ENCODE results near the gene GALNT2. TPM values are rescaled to one million over a fixed set of nuclear protein-coding genes. Genes with fewer than 3 reads are reported as not detected.

The GALNT2 gene
- total and polyA plus RNA-seq, 9 of the 15 experiments (the other 6 are each of a cell fraction or from before 2014, with no cell fraction given) = 1.6 to 106 (median 51.9) TPM

DNA sequence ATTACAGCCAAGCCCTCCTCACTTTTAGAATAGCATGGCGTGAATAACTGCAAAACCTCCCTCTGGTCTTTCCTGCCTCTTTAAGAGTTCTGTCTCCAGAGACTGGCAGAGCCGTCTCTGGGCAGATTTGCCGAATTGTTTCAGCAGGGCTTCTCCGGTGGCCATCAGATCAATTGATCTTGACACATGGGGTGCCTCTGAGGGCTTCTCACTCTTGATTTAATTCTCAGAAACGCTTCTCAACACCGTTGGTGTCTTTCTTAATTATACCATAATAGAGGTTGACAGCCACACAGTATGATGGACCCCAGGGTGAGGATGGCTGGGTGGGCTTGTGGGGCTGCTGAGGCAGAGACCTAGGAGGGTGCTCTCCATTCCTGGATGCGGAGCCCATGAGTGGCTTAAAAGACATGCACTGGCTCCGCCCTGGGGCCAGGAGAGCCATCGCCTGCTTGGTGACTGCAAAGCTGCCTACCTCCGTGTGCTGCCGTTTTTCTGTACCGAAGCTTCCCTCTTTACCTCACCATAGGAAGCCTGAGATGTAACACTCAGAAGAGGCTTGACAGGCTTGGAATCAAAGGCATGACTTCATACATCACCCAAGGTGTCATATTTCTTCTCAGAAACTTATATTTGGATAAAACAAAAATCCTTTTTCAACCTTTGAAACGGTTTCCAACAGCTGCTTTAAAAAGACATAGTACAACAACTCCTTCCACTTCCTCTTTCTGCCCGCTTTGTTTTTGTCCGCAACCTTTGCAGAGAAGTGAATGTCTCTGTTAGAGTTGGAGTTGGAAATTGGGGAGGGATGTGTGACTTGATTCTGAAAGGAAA lies 82.9 kb downstream of the GALNT2 start (continued):
- no peak; a peak in 1 of 4 replicates for TF ChIP-seq NONO (IDR thresholded peaks at IDR 0.05; ENCODE audit: low read depth in 2 of 2, low read length in 1 of 2)
- no peak for TF ChIP-seq RAD51 (IDR thresholded peaks at IDR 0.05; ENCODE audit: borderline replicate concordance, low read depth)
- no peak for TF ChIP-seq PTRF (tag; IDR thresholded peaks at IDR 0.05)
- TF ChIP-seq ZNF766 (CRISPR knock-in tag; conservative IDR thresholded peaks at IDR 0.05) = no peak; the same call in 1 of the 2 replicates
- no peak for TF ChIP-seq ZKSCAN3 (CRISPR knock-in tag; IDR thresholded peaks at IDR 0.05)
- TF ChIP-seq ZNF583 (CRISPR knock-in tag; IDR thresholded peaks at IDR 0.05) = no peak
- TF ChIP-seq, protein P1, sequence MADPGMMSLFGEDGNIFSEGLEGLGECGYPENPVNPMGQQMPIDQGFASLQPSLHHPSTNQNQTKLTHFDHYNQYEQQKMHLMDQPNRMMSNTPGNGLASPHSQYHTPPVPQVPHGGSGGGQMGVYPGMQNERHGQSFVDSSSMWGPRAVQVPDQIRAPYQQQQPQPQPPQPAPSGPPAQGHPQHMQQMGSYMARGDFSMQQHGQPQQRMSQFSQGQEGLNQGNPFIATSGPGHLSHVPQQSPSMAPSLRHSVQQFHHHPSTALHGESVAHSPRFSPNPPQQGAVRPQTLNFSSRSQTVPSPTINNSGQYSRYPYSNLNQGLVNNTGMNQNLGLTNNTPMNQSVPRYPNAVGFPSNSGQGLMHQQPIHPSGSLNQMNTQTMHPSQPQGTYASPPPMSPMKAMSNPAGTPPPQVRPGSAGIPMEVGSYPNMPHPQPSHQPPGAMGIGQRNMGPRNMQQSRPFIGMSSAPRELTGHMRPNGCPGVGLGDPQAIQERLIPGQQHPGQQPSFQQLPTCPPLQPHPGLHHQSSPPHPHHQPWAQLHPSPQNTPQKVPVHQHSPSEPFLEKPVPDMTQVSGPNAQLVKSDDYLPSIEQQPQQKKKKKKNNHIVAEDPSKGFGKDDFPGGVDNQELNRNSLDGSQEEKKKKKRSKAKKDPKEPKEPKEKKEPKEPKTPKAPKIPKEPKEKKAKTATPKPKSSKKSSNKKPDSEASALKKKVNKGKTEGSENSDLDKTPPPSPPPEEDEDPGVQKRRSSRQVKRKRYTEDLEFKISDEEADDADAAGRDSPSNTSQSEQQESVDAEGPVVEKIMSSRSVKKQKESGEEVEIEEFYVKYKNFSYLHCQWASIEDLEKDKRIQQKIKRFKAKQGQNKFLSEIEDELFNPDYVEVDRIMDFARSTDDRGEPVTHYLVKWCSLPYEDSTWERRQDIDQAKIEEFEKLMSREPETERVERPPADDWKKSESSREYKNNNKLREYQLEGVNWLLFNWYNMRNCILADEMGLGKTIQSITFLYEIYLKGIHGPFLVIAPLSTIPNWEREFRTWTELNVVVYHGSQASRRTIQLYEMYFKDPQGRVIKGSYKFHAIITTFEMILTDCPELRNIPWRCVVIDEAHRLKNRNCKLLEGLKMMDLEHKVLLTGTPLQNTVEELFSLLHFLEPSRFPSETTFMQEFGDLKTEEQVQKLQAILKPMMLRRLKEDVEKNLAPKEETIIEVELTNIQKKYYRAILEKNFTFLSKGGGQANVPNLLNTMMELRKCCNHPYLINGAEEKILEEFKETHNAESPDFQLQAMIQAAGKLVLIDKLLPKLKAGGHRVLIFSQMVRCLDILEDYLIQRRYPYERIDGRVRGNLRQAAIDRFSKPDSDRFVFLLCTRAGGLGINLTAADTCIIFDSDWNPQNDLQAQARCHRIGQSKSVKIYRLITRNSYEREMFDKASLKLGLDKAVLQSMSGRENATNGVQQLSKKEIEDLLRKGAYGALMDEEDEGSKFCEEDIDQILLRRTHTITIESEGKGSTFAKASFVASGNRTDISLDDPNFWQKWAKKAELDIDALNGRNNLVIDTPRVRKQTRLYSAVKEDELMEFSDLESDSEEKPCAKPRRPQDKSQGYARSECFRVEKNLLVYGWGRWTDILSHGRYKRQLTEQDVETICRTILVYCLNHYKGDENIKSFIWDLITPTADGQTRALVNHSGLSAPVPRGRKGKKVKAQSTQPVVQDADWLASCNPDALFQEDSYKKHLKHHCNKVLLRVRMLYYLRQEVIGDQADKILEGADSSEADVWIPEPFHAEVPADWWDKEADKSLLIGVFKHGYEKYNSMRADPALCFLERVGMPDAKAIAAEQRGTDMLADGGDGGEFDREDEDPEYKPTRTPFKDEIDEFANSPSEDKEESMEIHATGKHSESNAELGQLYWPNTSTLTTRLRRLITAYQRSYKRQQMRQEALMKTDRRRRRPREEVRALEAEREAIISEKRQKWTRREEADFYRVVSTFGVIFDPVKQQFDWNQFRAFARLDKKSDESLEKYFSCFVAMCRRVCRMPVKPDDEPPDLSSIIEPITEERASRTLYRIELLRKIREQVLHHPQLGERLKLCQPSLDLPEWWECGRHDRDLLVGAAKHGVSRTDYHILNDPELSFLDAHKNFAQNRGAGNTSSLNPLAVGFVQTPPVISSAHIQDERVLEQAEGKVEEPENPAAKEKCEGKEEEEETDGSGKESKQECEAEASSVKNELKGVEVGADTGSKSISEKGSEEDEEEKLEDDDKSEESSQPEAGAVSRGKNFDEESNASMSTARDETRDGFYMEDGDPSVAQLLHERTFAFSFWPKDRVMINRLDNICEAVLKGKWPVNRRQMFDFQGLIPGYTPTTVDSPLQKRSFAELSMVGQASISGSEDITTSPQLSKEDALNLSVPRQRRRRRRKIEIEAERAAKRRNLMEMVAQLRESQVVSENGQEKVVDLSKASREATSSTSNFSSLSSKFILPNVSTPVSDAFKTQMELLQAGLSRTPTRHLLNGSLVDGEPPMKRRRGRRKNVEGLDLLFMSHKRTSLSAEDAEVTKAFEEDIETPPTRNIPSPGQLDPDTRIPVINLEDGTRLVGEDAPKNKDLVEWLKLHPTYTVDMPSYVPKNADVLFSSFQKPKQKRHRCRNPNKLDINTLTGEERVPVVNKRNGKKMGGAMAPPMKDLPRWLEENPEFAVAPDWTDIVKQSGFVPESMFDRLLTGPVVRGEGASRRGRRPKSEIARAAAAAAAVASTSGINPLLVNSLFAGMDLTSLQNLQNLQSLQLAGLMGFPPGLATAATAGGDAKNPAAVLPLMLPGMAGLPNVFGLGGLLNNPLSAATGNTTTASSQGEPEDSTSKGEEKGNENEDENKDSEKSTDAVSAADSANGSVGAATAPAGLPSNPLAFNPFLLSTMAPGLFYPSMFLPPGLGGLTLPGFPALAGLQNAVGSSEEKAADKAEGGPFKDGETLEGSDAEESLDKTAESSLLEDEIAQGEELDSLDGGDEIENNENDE (IDR thresholded peaks at IDR 0.05; ENCODE audit: low read depth, low read length) = no peak
- no peak for TF ChIP-seq PML (IDR thresholded peaks at IDR 0.05; ENCODE audit: low read length)
- TF ChIP-seq SUPT5H (IDR thresholded peaks at IDR 0.05) = no peak
- no peak for TF ChIP-seq BMI1 (IDR thresholded peaks at IDR 0.05; ENCODE audit: low read length)
- TF ChIP-seq SRSF7 (optimal IDR thresholded peaks at IDR 0.05; ENCODE audit: low read depth, low read length) = no peak
- TF ChIP-seq, protein P2, sequence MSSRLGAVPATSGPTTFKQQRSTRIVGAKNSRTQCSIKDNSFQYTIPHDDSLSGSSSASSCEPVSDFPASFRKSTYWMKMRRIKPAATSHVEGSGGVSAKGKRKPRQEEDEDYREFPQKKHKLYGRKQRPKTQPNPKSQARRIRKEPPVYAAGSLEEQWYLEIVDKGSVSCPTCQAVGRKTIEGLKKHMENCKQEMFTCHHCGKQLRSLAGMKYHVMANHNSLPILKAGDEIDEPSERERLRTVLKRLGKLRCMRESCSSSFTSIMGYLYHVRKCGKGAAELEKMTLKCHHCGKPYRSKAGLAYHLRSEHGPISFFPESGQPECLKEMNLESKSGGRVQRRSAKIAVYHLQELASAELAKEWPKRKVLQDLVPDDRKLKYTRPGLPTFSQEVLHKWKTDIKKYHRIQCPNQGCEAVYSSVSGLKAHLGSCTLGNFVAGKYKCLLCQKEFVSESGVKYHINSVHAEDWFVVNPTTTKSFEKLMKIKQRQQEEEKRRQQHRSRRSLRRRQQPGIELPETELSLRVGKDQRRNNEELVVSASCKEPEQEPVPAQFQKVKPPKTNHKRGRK (tag; IDR thresholded peaks at IDR 0.05) = no peak
- no peak for TF ChIP-seq SRSF3 (IDR thresholded peaks at IDR 0.05; ENCODE audit: insufficient read depth, low read length)
- TF ChIP-seq SREBF2 (CRISPR knock-in tag; IDR thresholded peaks at IDR 0.05) = no peak
- peak; percentile 34; the same call in 1 of the 2 replicates for TF ChIP-seq SMARCC2 (IDR thresholded peaks at IDR 0.05; ENCODE audit: low read depth)
- no peak for TF ChIP-seq ELF4 (CRISPR knock-in tag; IDR thresholded peaks at IDR 0.05)
- no peak for TF ChIP-seq E2F3 (CRISPR knock-in tag; IDR thresholded peaks at IDR 0.05)

Data from K562 (cell line).